SK-N-MC (cell line): ENCODE measurements around the gene SLC2A10.

Experiments
- EZH2 ChIP-seq: fragments of 200-600 bp; sonication (generic); IDR thresholded peaks from one replicate; pipeline ENCODE4 v1.6.1; 2017; ENCODE audit warnings: antibody characterized with exemption
- POLR2AphosphoS5 ChIP-seq: IDR thresholded peaks from 2 replicates; pipeline ENCODE4 v1.6.1; 2012; ENCODE audit warnings: mild to moderate bottlenecking, low read depth, low read length, borderline replicate concordance

- TF ChIP-seq POLR2AphosphoS5 (no peak), EZH2 (no peak)
Observed at GRCh38 chr20:46700481-46700880, 9.0 kb upstream of the SLC2A10 start.
